WTC11 (cell line): ENCODE data around the gene XBP1. TPM values are rescaled to one million over a fixed set of nuclear protein-coding genes. Genes with fewer than 3 reads are reported as not detected.
"Not testable (repeated sequence)": the region's sequence is repeated elsewhere in the genome, so short reads cannot be mapped to it uniquely, and the experiment has no call there.

Source experiments
- ATAC-seq: fragments of 200-7000 bp; cut with Tn5 transposase; 2 replicates; pipeline ENCODE4 v1.10.0; 2021; ENCODE audit warnings: mild to moderate bottlenecking, moderate library complexity
- CTCF ChIA-PET: fragments of 300-600 bp; sonication (Branson Sonifier 250); formaldehyde crosslinking; loops from one replicate; lab custom pipeline; 2021; ENCODE audit warnings: antibody characterized with exemption; lab: Charles Lee
- POLR2A ChIA-PET: fragments of 350-600 bp; sonication (Branson Sonifier 250); formaldehyde crosslinking; loops from one replicate; lab custom pipeline; 2021; ENCODE audit warnings: antibody characterized with exemption; lab: Charles Lee
- DNase-seq: peaks from one replicate; pipeline ENCODE4 v3.0.0; 2021; ENCODE audit warnings: low spot score
- H3K27ac Mint-ChIP-seq: 2 replicates; pipeline ENCODE4 v1.8.0; 2021; ENCODE audit warnings: mixed read lengths
- H3K27me3 Mint-ChIP-seq: 2 replicates; pipeline ENCODE4 v1.8.0; 2021; ENCODE audit warnings: low read depth, mild to moderate bottlenecking, moderate library complexity, mixed read lengths
- H3K36me3 Mint-ChIP-seq: 2 replicates; pipeline ENCODE4 v1.8.0; 2021; ENCODE audit warnings: mixed read lengths
- H3K4me1 Mint-ChIP-seq: 2 replicates; pipeline ENCODE4 v1.8.0; 2022; ENCODE audit warnings: mixed read lengths
- H3K4me3 Mint-ChIP-seq: 2 replicates; pipeline ENCODE4 v1.8.0; 2021; ENCODE audit warnings: mild to moderate bottlenecking, moderate library complexity, mixed read lengths
- H3K9me3 Mint-ChIP-seq: 2 replicates; pipeline ENCODE4 v1.8.0; 2021; ENCODE audit warnings: mixed read lengths
- AR ChIP-seq: fragments of 250-450 bp; sonication (Bioruptor Pico); IDR thresholded peaks from 2 replicates; pipeline ENCODE4 v1.9.0; 2021; ENCODE audit warnings: mild to moderate bottlenecking
- E2F5 ChIP-seq: sonication (generic); formaldehyde crosslinking; IDR thresholded peaks from 2 replicates; pipeline ENCODE4 v1.8.1; 2022; ENCODE audit warnings: mild to moderate bottlenecking, moderate library complexity, missing genetic modification reagents
- ETV6 ChIP-seq: sonication (generic); formaldehyde crosslinking; IDR thresholded peaks from 2 replicates; pipeline ENCODE4 v1.8.1; 2022; ENCODE audit warnings: mild to moderate bottlenecking, missing genetic modification reagents
- GABPB1 ChIP-seq: sonication (generic); formaldehyde crosslinking; IDR thresholded peaks from 2 replicates; pipeline ENCODE4 v1.8.1; 2023; ENCODE audit warnings: mild to moderate bottlenecking, missing genetic modification reagents
- IRF2 ChIP-seq: sonication (generic); formaldehyde crosslinking; IDR thresholded peaks from 2 replicates; pipeline ENCODE4 v1.8.0; 2022; ENCODE audit warnings: low read depth, missing genetic modification reagents, borderline replicate concordance
- JAZF1 ChIP-seq: fragments of 250-450 bp; sonication (Bioruptor Pico); IDR thresholded peaks from 2 replicates; pipeline ENCODE4 v1.9.0; 2021; ENCODE audit warnings: moderate library complexity, mild to moderate bottlenecking, inconsistent platforms
- MXD4 ChIP-seq: fragments of 250-450 bp; sonication (Bioruptor Pico); IDR thresholded peaks from 2 replicates; pipeline ENCODE4 v1.8.0; 2021; ENCODE audit warnings: mild to moderate bottlenecking, moderate library complexity, borderline replicate concordance
- NR3C1 ChIP-seq: sonication (generic); formaldehyde crosslinking; conservative IDR thresholded peaks from 2 replicates; pipeline ENCODE4 v1.8.1; 2023; ENCODE audit warnings: low read depth, mild to moderate bottlenecking, missing genetic modification reagents
- PREB ChIP-seq: sonication (generic); formaldehyde crosslinking; IDR thresholded peaks from 2 replicates; pipeline ENCODE4 v1.8.1; 2022; ENCODE audit warnings: mild to moderate bottlenecking, missing genetic modification reagents, moderate library complexity, borderline replicate concordance
- SP1 ChIP-seq: sonication (generic); formaldehyde crosslinking; conservative IDR thresholded peaks from 2 replicates; pipeline ENCODE4 v1.8.1; 2022; ENCODE audit warnings: missing genetic modification reagents
- STAT6 ChIP-seq: sonication (generic); formaldehyde crosslinking; conservative IDR thresholded peaks from 2 replicates; pipeline ENCODE4 v1.8.1; 2023; ENCODE audit warnings: mild to moderate bottlenecking, low read depth, missing genetic modification reagents, moderate library complexity
- TEAD1 ChIP-seq: sonication (generic); formaldehyde crosslinking; IDR thresholded peaks from 2 replicates; pipeline ENCODE4 v1.8.0; 2022; ENCODE audit warnings: mild to moderate bottlenecking, missing genetic modification reagents
- ZNF121 ChIP-seq: sonication (generic); formaldehyde crosslinking; IDR thresholded peaks from 2 replicates; pipeline ENCODE4 v1.8.0; 2023; ENCODE audit warnings: missing genetic modification reagents
- ZNF138 ChIP-seq: sonication (generic); formaldehyde crosslinking; conservative IDR thresholded peaks from 2 replicates; pipeline ENCODE4 v1.8.1; 2022; ENCODE audit warnings: mild to moderate bottlenecking, moderate library complexity, missing genetic modification reagents
- ZNF263 ChIP-seq: sonication (generic); formaldehyde crosslinking; IDR thresholded peaks from 2 replicates; pipeline ENCODE4 v1.8.1; 2022; ENCODE audit warnings: low read depth, mild to moderate bottlenecking, moderate library complexity, missing genetic modification reagents
- total RNA-seq: library from RNA; stranded (reverse); gene quantifications from 3 replicates; pipeline ENCODE4 v1.2.3, GENCODE V29; 2021
- TF ChIP-seq, protein P1 (sequence below): fragments of 200-600 bp; IDR thresholded peaks from 2 replicates; pipeline ENCODE4 v1.8.0; 2022; ENCODE audit warnings: antibody characterized with exemption
- TF ChIP-seq, protein P2 (sequence below): sonication (generic); formaldehyde crosslinking; IDR thresholded peaks from 2 replicates; pipeline ENCODE4 v1.8.1; 2023; ENCODE audit warnings: mild to moderate bottlenecking, missing genetic modification reagents
- TF ChIP-seq, protein P3 (sequence below): sonication (generic); formaldehyde crosslinking; IDR thresholded peaks from 2 replicates; pipeline ENCODE4 v1.8.0; 2022; ENCODE audit warnings: mild to moderate bottlenecking, missing genetic modification reagents

Gene XBP1
- total RNA-seq, 1 experiment from 2014 or later, result 127 TPM

DNA sequence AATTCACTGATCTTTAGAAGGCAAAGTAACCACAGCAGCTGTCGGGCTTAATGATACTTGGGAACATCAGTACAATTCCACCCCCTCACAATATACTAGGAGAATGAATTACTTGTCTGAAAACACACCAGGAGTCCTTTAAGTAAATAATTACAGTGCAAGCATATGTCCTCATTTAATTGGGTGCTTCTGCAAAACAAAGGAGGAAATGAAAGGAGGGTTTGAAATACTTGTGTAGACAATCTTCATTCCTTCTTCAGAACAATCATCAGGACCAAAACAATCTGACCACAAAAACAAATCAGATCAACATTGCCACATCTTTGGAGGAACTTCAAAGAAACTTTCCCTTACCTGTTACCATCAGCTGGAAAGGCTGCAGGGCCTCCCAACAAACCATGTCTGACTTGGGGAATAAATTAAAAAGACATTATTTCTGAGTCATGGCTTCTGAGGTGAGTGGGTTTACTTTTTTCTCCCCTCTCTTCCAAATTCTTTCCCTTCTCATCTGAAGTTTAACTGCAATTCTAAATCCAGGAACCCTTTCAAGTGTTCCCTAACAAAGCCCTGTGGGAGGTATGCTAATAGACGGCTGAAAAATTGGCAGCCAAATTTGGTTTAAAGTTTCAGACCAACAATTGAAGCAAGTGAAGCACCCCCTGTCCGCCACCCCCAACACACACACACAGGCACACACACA lies 40.4 kb downstream of the XBP1 start:
- Mint-ChIP-seq H3K4me3 (peak overlapping the region; percentile 51), H3K27ac (peak overlapping the region; percentile 98), H3K9me3 (peaks cover 22% of the 10 kb centered on the region), H3K27me3 (no peaks in the 10 kb centered on the region), H3K4me1 (peaks cover 29% of the 10 kb centered on the region), H3K36me3 (peaks cover 20% of the 10 kb centered on the region)
- TF ChIP-seq TEAD1 (CRISPR knock-in tag), result 0 out of 2 replicates have a peak, but pooled peaks have one; percentile 34
- no peak for TF ChIP-seq ZNF121 (CRISPR knock-in tag)
- TF ChIP-seq GABPB1 (CRISPR knock-in tag), result peak; percentile 56; the same call in 1 of the 2 replicates
- 0 out of 2 replicates have a peak, but pooled peaks have one; percentile 42 for TF ChIP-seq ETV6 (CRISPR knock-in tag)
- no peak for TF ChIP-seq ZNF138 (CRISPR knock-in tag)
- TF ChIP-seq E2F5 (CRISPR knock-in tag), result no peak
- TF ChIP-seq, protein P1, sequence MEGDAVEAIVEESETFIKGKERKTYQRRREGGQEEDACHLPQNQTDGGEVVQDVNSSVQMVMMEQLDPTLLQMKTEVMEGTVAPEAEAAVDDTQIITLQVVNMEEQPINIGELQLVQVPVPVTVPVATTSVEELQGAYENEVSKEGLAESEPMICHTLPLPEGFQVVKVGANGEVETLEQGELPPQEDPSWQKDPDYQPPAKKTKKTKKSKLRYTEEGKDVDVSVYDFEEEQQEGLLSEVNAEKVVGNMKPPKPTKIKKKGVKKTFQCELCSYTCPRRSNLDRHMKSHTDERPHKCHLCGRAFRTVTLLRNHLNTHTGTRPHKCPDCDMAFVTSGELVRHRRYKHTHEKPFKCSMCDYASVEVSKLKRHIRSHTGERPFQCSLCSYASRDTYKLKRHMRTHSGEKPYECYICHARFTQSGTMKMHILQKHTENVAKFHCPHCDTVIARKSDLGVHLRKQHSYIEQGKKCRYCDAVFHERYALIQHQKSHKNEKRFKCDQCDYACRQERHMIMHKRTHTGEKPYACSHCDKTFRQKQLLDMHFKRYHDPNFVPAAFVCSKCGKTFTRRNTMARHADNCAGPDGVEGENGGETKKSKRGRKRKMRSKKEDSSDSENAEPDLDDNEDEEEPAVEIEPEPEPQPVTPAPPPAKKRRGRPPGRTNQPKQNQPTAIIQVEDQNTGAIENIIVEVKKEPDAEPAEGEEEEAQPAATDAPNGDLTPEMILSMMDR, result no peak
- CTCF ChIA-PET, result interaction anchor here (0.6 to 1.2 kb wide), 4 partner anchors 12 to 633 kb away, joined by 3 to 4 read pairs (median 4); partner anchors contain the start of gene CCDC117
- DNase-seq, result peak; percentile 25
- peak; percentile 52 for ATAC-seq
- POLR2A ChIA-PET, result interaction anchor here (0.8 to 2.4 kb wide), 4 partner anchors 13 to 350 kb away, joined by 5 to 13 read pairs (median 8); partner anchors contain the start of genes CCDC117, CHEK2, HSCB and XBP1

DNA sequence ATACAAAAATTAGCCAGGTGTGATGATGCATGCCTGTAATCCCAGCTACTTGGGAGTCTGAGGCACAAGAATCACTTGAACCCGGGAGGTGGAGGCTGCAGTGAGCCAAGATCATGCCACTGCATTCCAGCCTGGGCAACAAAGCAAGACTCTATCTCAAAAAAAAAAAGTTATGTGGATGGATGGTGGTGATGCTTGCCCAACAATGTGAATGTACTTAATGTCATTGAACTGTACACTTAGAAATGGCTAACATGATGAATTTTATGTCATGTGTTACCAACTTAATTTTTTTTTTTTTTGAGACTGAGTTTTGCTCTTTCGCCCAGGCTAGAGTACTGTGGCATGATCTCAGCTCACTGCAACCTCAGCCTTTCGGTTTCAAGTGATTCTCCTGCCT lies 45.9 kb downstream of the XBP1 start:
- CTCF ChIA-PET, result interaction anchor here (0.8 kb wide), 1 partner anchor 11 kb away, joined by 3 read pairs; no protein-coding TSS in a partner anchor
- Mint-ChIP-seq H3K9me3 (peaks cover 15% of the 10 kb centered on the region), H3K36me3 (peaks cover 50% of the 10 kb centered on the region), H3K27ac (0 out of 2 replicates have a peak overlapping the region, but pooled peaks have one; percentile 32)
- DNase-seq, H3K27me3 Mint-ChIP-seq, ATAC-seq, H3K4me1 Mint-ChIP-seq, POLR2A ChIA-PET, H3K4me3 Mint-ChIP-seq: not testable (repeated sequence)

DNA sequence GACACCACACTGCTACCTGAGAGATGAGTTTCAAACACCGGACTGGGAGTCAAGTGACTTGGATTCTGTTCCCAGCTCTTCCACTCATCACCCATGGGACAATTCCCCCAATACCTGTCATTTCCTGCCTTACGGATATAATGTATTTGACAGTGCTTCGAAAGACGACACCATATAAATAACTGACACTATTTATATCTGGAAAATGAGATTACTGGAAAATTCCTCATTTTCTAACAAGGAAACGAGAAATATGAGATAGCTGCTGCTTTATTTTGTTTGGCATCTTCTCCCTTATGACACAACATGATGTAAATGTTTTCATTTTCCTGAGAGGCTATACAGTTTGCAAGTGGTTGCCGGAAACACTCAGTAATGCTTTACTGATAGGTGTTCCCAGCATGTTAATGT lies 49.9 kb downstream of the XBP1 start:
- ATAC-seq, result no peak
- TF ChIP-seq AR (no peak), MXD4 (CRISPR knock-in tag) (no peak), JAZF1 (CRISPR knock-in tag) (no peak), PREB (CRISPR knock-in tag) (no peak), NR3C1 (no peak), ETV6 (CRISPR knock-in tag) (no peak), STAT6 (CRISPR knock-in tag) (no peak), SP1 (CRISPR knock-in tag) (no peak), IRF2 (CRISPR knock-in tag) (no peak), ZNF263 (CRISPR knock-in tag) (no peak)
- TF ChIP-seq, protein P2, sequence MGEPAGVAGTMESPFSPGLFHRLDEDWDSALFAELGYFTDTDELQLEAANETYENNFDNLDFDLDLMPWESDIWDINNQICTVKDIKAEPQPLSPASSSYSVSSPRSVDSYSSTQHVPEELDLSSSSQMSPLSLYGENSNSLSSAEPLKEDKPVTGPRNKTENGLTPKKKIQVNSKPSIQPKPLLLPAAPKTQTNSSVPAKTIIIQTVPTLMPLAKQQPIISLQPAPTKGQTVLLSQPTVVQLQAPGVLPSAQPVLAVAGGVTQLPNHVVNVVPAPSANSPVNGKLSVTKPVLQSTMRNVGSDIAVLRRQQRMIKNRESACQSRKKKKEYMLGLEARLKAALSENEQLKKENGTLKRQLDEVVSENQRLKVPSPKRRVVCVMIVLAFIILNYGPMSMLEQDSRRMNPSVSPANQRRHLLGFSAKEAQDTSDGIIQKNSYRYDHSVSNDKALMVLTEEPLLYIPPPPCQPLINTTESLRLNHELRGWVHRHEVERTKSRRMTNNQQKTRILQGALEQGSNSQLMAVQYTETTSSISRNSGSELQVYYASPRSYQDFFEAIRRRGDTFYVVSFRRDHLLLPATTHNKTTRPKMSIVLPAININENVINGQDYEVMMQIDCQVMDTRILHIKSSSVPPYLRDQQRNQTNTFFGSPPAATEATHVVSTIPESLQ (CRISPR knock-in tag), result no peak
- TF ChIP-seq, protein P3, sequence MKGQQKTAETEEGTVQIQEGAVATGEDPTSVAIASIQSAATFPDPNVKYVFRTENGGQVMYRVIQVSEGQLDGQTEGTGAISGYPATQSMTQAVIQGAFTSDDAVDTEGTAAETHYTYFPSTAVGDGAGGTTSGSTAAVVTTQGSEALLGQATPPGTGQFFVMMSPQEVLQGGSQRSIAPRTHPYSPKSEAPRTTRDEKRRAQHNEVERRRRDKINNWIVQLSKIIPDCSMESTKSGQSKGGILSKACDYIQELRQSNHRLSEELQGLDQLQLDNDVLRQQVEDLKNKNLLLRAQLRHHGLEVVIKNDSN, result no peak

More for the DNA sequence above, 49.9 kb downstream of the XBP1 start:
- Mint-ChIP-seq H3K4me3 (no peak overlapping the region), H3K27me3 (no peaks in the 10 kb centered on the region), H3K36me3 (peaks cover 61% of the 10 kb centered on the region), H3K9me3 (peaks cover 4% of the 10 kb centered on the region; the same call in 1 of the 2 replicates), H3K4me1 (no peaks in the 10 kb centered on the region), H3K27ac (peak overlapping the region; percentile 7; the same call in 1 of the 2 replicates)
- POLR2A ChIA-PET, result no interaction called here
- no peak for DNase-seq
- CTCF ChIA-PET, result no interaction called here
